ENCODE measurements around the gene KCND3.

KCND3 gene

GRCh38 chr1:111988377-111988742 lies 1.1 kb downstream of the KCND3 start:
- Histone ChIP-seq H4K20me1 (ENCODE audit: control insufficient read depth, insufficient read depth, low read depth, low read length) (no peaks in the 10 kb centered on the region), H3K27ac (ENCODE audit: low read depth, low read length) (no peak overlapping the region), H3K9me2 (replicated peaks; ENCODE audit: control insufficient read depth, low read length) (no peaks in the 10 kb centered on the region), H3K36me3 (ENCODE audit: control insufficient read depth, low read length) (no peaks in the 10 kb centered on the region), H3F3A (ENCODE audit: control insufficient read depth, insufficient read depth) (no peaks in the 10 kb centered on the region), H3K9me3 (ENCODE audit: control insufficient read depth, insufficient read depth, low read length) (no peaks in the 10 kb centered on the region), H3K27me3 (ENCODE audit: control insufficient read depth, low read length) (peaks cover 12% of the 10 kb centered on the region), H3K79me2 (ENCODE audit: control insufficient read depth, low read length) (no peaks in the 10 kb centered on the region), H3K4me1 (ENCODE audit: control insufficient read depth, low read length) (no peaks in the 10 kb centered on the region), H3K4me2 (ENCODE audit: low read length) (no peak overlapping the region), H3K4me3 (ENCODE audit: low read length) (no peak overlapping the region)
- TF ChIP-seq CTCF (IDR thresholded peaks at IDR 0.05; ENCODE audit: low read depth, low read length, poor library complexity, severe bottlenecking), result no peak
- TF ChIP-seq EZH2phosphoT487 (IDR thresholded peaks at IDR 0.05; ENCODE audit: borderline replicate concordance, low read length), result no peak

- no peaks in the 10 kb centered on the region for H3K4me1 ChIP-seq (ENCODE audit: control insufficient read depth, low read length)
- no peaks in the 10 kb centered on the region for H3F3A ChIP-seq (ENCODE audit: control insufficient read depth, insufficient read depth)
- no peak overlapping the region for H3K27ac ChIP-seq (ENCODE audit: low read depth, low read length)
- no peak overlapping the region for H3K4me2 ChIP-seq (ENCODE audit: low read length)
- H3K4me3 ChIP-seq (ENCODE audit: low read length), result no peak overlapping the region
- no peaks in the 10 kb centered on the region for H4K20me1 ChIP-seq (ENCODE audit: control insufficient read depth, insufficient read depth, low read depth, low read length)
- H3K36me3 ChIP-seq (ENCODE audit: control insufficient read depth, low read length), result no peaks in the 10 kb centered on the region
- no peaks in the 10 kb centered on the region for H3K79me2 ChIP-seq (ENCODE audit: control insufficient read depth, low read length)
- H3K9me2 ChIP-seq (replicated peaks; ENCODE audit: control insufficient read depth, low read length), result no peaks in the 10 kb centered on the region
- H3K27me3 ChIP-seq (ENCODE audit: control insufficient read depth, low read length), result peaks cover 12% of the 10 kb centered on the region
- TF ChIP-seq EZH2phosphoT487 (IDR thresholded peaks at IDR 0.05; ENCODE audit: borderline replicate concordance, low read length) (no peak), CTCF (IDR thresholded peaks at IDR 0.05; ENCODE audit: low read depth, low read length, poor library complexity, severe bottlenecking) (no peak)
- no peaks in the 10 kb centered on the region for H3K9me3 ChIP-seq (ENCODE audit: control insufficient read depth, insufficient read depth, low read length)
Measured at GRCh38 chr1:111987502-111987901, 2.0 kb downstream of the KCND3 start.

- Histone ChIP-seq H3F3A (ENCODE audit: control insufficient read depth, insufficient read depth) (no peaks in the 10 kb centered on the region), H3K36me3 (ENCODE audit: control insufficient read depth, low read length) (no peaks in the 10 kb centered on the region), H3K9me3 (ENCODE audit: control insufficient read depth, insufficient read depth, low read length) (no peaks in the 10 kb centered on the region), H3K27ac (ENCODE audit: low read depth, low read length) (no peak overlapping the region), H3K4me3 (ENCODE audit: low read length) (no peak overlapping the region), H3K4me2 (ENCODE audit: low read length) (no peak overlapping the region), H3K9me2 (replicated peaks; ENCODE audit: control insufficient read depth, low read length) (no peaks in the 10 kb centered on the region), H4K20me1 (ENCODE audit: control insufficient read depth, insufficient read depth, low read depth, low read length) (no peaks in the 10 kb centered on the region), H3K27me3 (ENCODE audit: control insufficient read depth, low read length) (peaks cover 6% of the 10 kb centered on the region; the same call in 1 of the 2 replicates), H3K79me2 (ENCODE audit: control insufficient read depth, low read length) (no peaks in the 10 kb centered on the region), H3K4me1 (ENCODE audit: control insufficient read depth, low read length) (no peaks in the 10 kb centered on the region)
- TF ChIP-seq CTCF (IDR thresholded peaks at IDR 0.05; ENCODE audit: low read depth, low read length, poor library complexity, severe bottlenecking), result no peak
- TF ChIP-seq EZH2phosphoT487 (IDR thresholded peaks at IDR 0.05; ENCODE audit: borderline replicate concordance, low read length), result no peak
Measured at GRCh38 chr1:111983500-111983899, 6.0 kb downstream of the KCND3 start.

- Histone ChIP-seq H3K79me2 (ENCODE audit: control insufficient read depth, low read length) (no peaks in the 10 kb centered on the region), H3K9me3 (ENCODE audit: control insufficient read depth, insufficient read depth, low read length) (no peaks in the 10 kb centered on the region), H3K9me2 (replicated peaks; ENCODE audit: control insufficient read depth, low read length) (no peaks in the 10 kb centered on the region), H3K4me1 (ENCODE audit: control insufficient read depth, low read length) (no peaks in the 10 kb centered on the region), H3F3A (ENCODE audit: control insufficient read depth, insufficient read depth) (no peaks in the 10 kb centered on the region), H3K4me2 (ENCODE audit: low read length) (no peak overlapping the region), H3K27me3 (ENCODE audit: control insufficient read depth, low read length) (peaks cover 6% of the 10 kb centered on the region; the same call in 1 of the 2 replicates), H3K36me3 (ENCODE audit: control insufficient read depth, low read length) (no peaks in the 10 kb centered on the region), H4K20me1 (ENCODE audit: control insufficient read depth, insufficient read depth, low read depth, low read length) (no peaks in the 10 kb centered on the region), H3K27ac (ENCODE audit: low read depth, low read length) (no peak overlapping the region), H3K4me3 (ENCODE audit: low read length) (no peak overlapping the region)
- TF ChIP-seq EZH2phosphoT487 (IDR thresholded peaks at IDR 0.05; ENCODE audit: borderline replicate concordance, low read length), result no peak
- no peak for TF ChIP-seq CTCF (IDR thresholded peaks at IDR 0.05; ENCODE audit: low read depth, low read length, poor library complexity, severe bottlenecking)
Measured at GRCh38 chr1:111982428-111982827, 7.0 kb downstream of the KCND3 start.
